ENCODE data around the gene COL1A2. TPM values are rescaled to one million over a fixed set of nuclear protein-coding genes. Genes with fewer than 3 reads are reported as not detected.

COL1A2 gene
- total and polyA plus RNA-seq, 8 donors = 10.9 to 467 (median 17.7) TPM

- H3K4me1 ChIP-seq = no peaks in the 10 kb centered on the region
- no peak for FAIRE-seq
- H3K27ac ChIP-seq = no peak overlapping the region
- TF ChIP-seq CTCF (IDR thresholded peaks at IDR 0.05) = no peak
- no peak for ATAC-seq
- H3K4me3 ChIP-seq = no peak overlapping the region
- DNase-seq = no peak
- H3K36me3 ChIP-seq = no peaks in the 10 kb centered on the region
- 80 to 89% methylated on average over 12 of the region's 12 CpGs for WGBS, 2 donors
- H3K27me3 ChIP-seq = no peaks in the 10 kb centered on the region
- intact Hi-C loops (cut with DNase I) = no loop called here
- no peaks in the 10 kb centered on the region for H3K9me3 ChIP-seq
These were observed 32.5 kb downstream of the COL1A2 start for GRCh38 chr7:94426980-94427875.

- no peaks in the 10 kb centered on the region for H3K27me3 ChIP-seq
- 86 to 95% methylated on average over 1 of the region's 1 CpG for WGBS, 2 donors
- no peaks in the 10 kb centered on the region for H3K4me1 ChIP-seq
- intact Hi-C loops (cut with DNase I) = no loop called here
- H3K9me3 ChIP-seq = no peaks in the 10 kb centered on the region
- H3K4me3 ChIP-seq = no peak overlapping the region
- H3K27ac ChIP-seq = no peak overlapping the region
- TF ChIP-seq CTCF (IDR thresholded peaks at IDR 0.05) = no peak
- no peak for ATAC-seq
- FAIRE-seq = no peak
- no peaks in the 10 kb centered on the region for H3K36me3 ChIP-seq
- DNase-seq = no peak
These were observed 34.5 kb downstream of the COL1A2 start for GRCh38 chr7:94429153-94429552.

GRCh38 chr7:94431176-94431575, 36.5 kb downstream of the COL1A2 start:
- Histone ChIP-seq H3K27ac (no peak overlapping the region), H3K36me3 (no peaks in the 10 kb centered on the region), H3K4me1 (no peaks in the 10 kb centered on the region), H3K27me3 (no peaks in the 10 kb centered on the region), H3K9me3 (no peaks in the 10 kb centered on the region), H3K4me3 (no peak overlapping the region)
- WGBS, 2 donors = 66 to 80% methylated on average over 1 of the region's 1 CpG
- no peak for FAIRE-seq
- intact Hi-C loops (cut with DNase I) = no loop called here
- DNase-seq = no peak
- no peak for ATAC-seq
- TF ChIP-seq CTCF (IDR thresholded peaks at IDR 0.05) = no peak

GRCh38 chr7:94431619-94432280, 37.1 kb downstream of the COL1A2 start:
- no peak overlapping the region for H3K27ac ChIP-seq
- TF ChIP-seq CTCF (IDR thresholded peaks at IDR 0.05) = no peak
- WGBS, 2 donors = 84 to 85% methylated on average over 3 of the region's 3 CpGs
- ATAC-seq = no peak
- peaks cover 0 to 3% (median 0%) of the 10 kb centered on the region in 4 donors for H3K27me3 ChIP-seq
- no peak for FAIRE-seq
- no peaks in the 10 kb centered on the region for H3K4me1 ChIP-seq
- no peak for DNase-seq
- no peaks in the 10 kb centered on the region for H3K9me3 ChIP-seq
- intact Hi-C loops (cut with DNase I) = no loop called here
- H3K4me3 ChIP-seq = no peak overlapping the region
- no peaks in the 10 kb centered on the region for H3K36me3 ChIP-seq

DNA sequence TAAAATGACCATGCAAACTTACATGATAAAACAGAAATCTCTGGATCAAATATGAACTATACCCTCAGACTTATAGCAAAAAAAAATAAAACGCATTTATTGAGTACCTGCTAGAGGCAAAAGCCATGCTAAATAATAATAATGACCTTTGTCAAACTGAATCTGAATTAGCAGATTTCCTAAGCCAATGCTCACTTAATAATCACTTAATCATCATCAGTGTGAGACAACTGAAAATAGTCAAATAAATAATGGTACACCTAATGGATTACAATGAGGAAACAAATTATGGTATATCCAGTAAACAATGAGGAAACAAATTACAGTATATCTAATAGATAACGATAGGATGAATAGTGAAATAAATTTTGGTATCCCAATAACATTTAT, 37.6 kb downstream of the COL1A2 start:
- intact Hi-C loops (cut with DNase I) = no loop called here

More for the DNA sequence above, 37.6 kb downstream of the COL1A2 start:
- Histone ChIP-seq H3K27me3 (peaks cover 0 to 3% (median 0%) of the 10 kb centered on the region in 4 donors), H3K36me3 (no peaks in the 10 kb centered on the region), H3K4me1 (no peaks in the 10 kb centered on the region), H3K4me3 (no peak overlapping the region), H3K9me3 (no peaks in the 10 kb centered on the region), H3K27ac (no peak overlapping the region)
- no peak for DNase-seq
- TF ChIP-seq CTCF (IDR thresholded peaks at IDR 0.05) = no peak
- FAIRE-seq = no peak
- WGBS, 2 donors = 79 to 81% methylated on average over 2 of the region's 2 CpGs
- ATAC-seq = no peak

Data from pancreas (tissue), 10 donors.